GM12891 (cell line): ENCODE measurements around the gene TBX1.

Source experiments
- POLR2A ChIP-seq: IDR thresholded peaks from 2 replicates; pipeline ENCODE4 v1.6.1; 2011; ENCODE audit warnings: low read depth, low read length, control low read depth
- POLR2AphosphoS5 ChIP-seq: IDR thresholded peaks from 2 replicates; pipeline ENCODE4 v1.6.1; 2011; ENCODE audit warnings: low read depth, low read length, control low read depth
- SPI1 ChIP-seq: IDR thresholded peaks from 2 replicates; pipeline ENCODE4 v1.6.1; 2011; ENCODE audit warnings: low read depth, low read length, control low read depth
- TAF1 ChIP-seq: IDR thresholded peaks from 2 replicates; pipeline ENCODE4 v1.6.1; 2011; ENCODE audit warnings: low read depth, low read length, control low read depth

- TF ChIP-seq POLR2AphosphoS5, result no peak
- TF ChIP-seq POLR2A, result no peak
- TF ChIP-seq TAF1, result no peak
- TF ChIP-seq SPI1, result no peak
Measured at GRCh38 chr22:19812910-19813309, 52.3 kb downstream of the TBX1 start.
